Measurements from ENCODE around the gene NBAS.

The NBAS gene

GRCh38 chr2:15560988-15561573, at the start of gene NBAS:
Gene NBAS, minus strand, starts transcription at chr2:15561334. Its CDS starts 30 bp downstream, at chr2:15561304.
- DNase-seq (ENCODE audit: low read depth in 2 of 2) = peak; percentile 45 to 61

GRCh38 chr2:15610430-15610952, 49.4 kb upstream of the NBAS start:
- no peak for DNase-seq (ENCODE audit: low read depth in 2 of 2)

GRCh38 chr2:15609341-15610042, 48.4 kb upstream of the NBAS start:
- no peak for DNase-seq (ENCODE audit: low read depth in 2 of 2)

- DNase-seq (ENCODE audit: low read depth in 2 of 2) = no peak
These were observed 47.2 kb upstream of the NBAS start for GRCh38 chr2:15608392-15608761.

- DNase-seq (ENCODE audit: low read depth in 2 of 2) = no peak
These were observed 46.7 kb upstream of the NBAS start for GRCh38 chr2:15607709-15608391.

GRCh38 chr2:15606481-15607441, 45.6 kb upstream of the NBAS start:
- DNase-seq (ENCODE audit: low read depth in 2 of 2) = no peak

- no peak for DNase-seq (ENCODE audit: low read depth in 2 of 2)
These were observed 44.6 kb upstream of the NBAS start for GRCh38 chr2:15605721-15606120.

GRCh38 chr2:15603948-15604347, 42.8 kb upstream of the NBAS start:
- DNase-seq (ENCODE audit: low read depth in 2 of 2) = no peak

GRCh38 chr2:15603044-15603765, 42.1 kb upstream of the NBAS start:
- DNase-seq (ENCODE audit: low read depth in 2 of 2) = no peak

GRCh38 chr2:15602393-15602792, 41.3 kb upstream of the NBAS start:
- DNase-seq (ENCODE audit: low read depth in 2 of 2) = no peak

GRCh38 chr2:15601681-15602080, 40.5 kb upstream of the NBAS start:
- DNase-seq (ENCODE audit: low read depth in 2 of 2) = no peak

GRCh38 chr2:15599994-15600393, 38.9 kb upstream of the NBAS start:
- no peak for DNase-seq (ENCODE audit: low read depth in 2 of 2)

- DNase-seq (ENCODE audit: low read depth in 2 of 2) = no peak
These were observed 35.8 kb upstream of the NBAS start for GRCh38 chr2:15596968-15597367.

GRCh38 chr2:15596350-15596749, 35.2 kb upstream of the NBAS start:
- DNase-seq (ENCODE audit: low read depth in 2 of 2) = no peak

GRCh38 chr2:15595936-15596335, 34.8 kb upstream of the NBAS start:
- DNase-seq (ENCODE audit: low read depth in 2 of 2) = no peak

GRCh38 chr2:15595342-15595905, 34.3 kb upstream of the NBAS start:
- DNase-seq (ENCODE audit: low read depth in 2 of 2) = no peak

- DNase-seq (ENCODE audit: low read depth in 2 of 2) = no peak
These were observed 33.4 kb upstream of the NBAS start for GRCh38 chr2:15594291-15595256.

GRCh38 chr2:15593327-15593705, 32.2 kb upstream of the NBAS start:
- DNase-seq (ENCODE audit: low read depth in 2 of 2) = no peak

- DNase-seq (ENCODE audit: low read depth in 2 of 2) = peak; percentile 64 to 73
These were observed 30.7 kb upstream of the NBAS start, which contains the start of gene DDX1 for GRCh38 chr2:15591692-15592463. Gene DDX1, plus strand, starts transcription at chr2:15591868. Its CDS starts 66 bp downstream, at chr2:15591934.

Data from activated CD8-positive, alpha-beta memory T cell treated with anti-CD3 and anti-CD28 coated beads for 4 hours (primary cell).